WERI-Rb-1 (cell line): ENCODE measurements around the gene GYPA.
"Not testable (repeated sequence)": the region's sequence is repeated elsewhere in the genome, so short reads cannot be mapped to it uniquely, and the experiment has no call there.

Source experiments
- DNase-seq: peaks from one replicate; pipeline ENCODE4 v3.0.0-alpha.2; 2020
- H3K27ac ChIP-seq: fragments of 250-450 bp; sonication (Bioruptor Pico); 2 replicates; pipeline ENCODE4 v1.5.1; 2020; ENCODE audit warnings: mild to moderate bottlenecking, moderate library complexity
- H3K27me3 ChIP-seq: fragments of 250-450 bp; sonication (Bioruptor Pico); 2 replicates; pipeline ENCODE4 v1.5.1; 2021; ENCODE audit warnings: mild to moderate bottlenecking, low read depth, moderate library complexity; ENCODE audit not compliant: insufficient read depth, severe bottlenecking
- H3K36me3 ChIP-seq: fragments of 250-450 bp; sonication (Bioruptor Pico); 2 replicates; pipeline ENCODE4 v1.5.1; 2020; ENCODE audit warnings: mild to moderate bottlenecking, moderate library complexity
- H3K4me3 ChIP-seq: 2 replicates; pipeline ENCODE4 v1.5.1; 2011; ENCODE audit warnings: low read depth, mild to moderate bottlenecking, control low read depth, low read length
- H3K9me3 ChIP-seq: fragments of 250-450 bp; sonication (Bioruptor Pico); 2 replicates; pipeline ENCODE4 v1.5.1; 2021; ENCODE audit warnings: mild to moderate bottlenecking, moderate library complexity; ENCODE audit not compliant: severe bottlenecking
- TF ChIP-seq, protein P1 (sequence below): IDR thresholded peaks from 2 replicates; pipeline ENCODE4 v1.5.1; 2011; ENCODE audit warnings: low read depth, mild to moderate bottlenecking, control low read depth, inconsistent platforms, low read length

The GYPA gene

DNA sequence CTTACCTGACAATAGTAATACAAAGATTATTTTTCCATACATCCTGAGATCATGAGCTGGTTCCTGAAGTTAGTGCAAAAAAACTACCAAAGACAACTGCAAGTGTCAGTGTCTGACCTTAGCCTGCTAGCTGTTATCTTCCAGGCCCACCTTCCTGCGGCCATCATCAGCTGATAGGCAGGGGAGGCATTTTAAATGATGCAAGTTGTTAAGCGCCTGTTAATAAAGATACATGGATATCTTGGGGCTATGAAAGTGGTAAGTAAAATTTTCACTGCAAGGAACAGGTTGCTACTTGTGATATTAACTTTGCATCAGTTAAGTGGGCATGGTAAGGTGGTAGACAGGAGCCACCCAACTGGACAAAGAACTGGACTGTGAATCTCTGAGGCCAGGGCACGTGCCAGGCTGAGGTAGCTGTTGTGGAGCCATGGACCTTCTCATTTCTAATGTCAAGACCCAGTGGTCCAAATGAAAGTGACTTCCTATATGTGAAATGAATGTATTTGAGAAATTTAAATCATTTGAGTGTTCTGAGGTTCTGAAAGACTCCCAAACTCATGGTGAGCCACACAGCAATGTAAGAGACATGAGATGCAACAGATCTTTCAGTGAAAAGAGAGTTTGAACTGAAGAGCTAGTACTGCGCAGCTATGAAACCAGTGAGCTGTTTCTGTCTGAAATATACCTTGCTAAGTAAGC lies at the start of gene GYPA:
GYPA (minus strand) TSS at position 125 of the 702 bp plus-strand sequence; CDS start at position 42, 83 bp downstream.
- not testable (repeated sequence) for H3K4me3 ChIP-seq, H3K27ac ChIP-seq, H3K9me3 ChIP-seq, H3K27me3 ChIP-seq, DNase-seq, H3K36me3 ChIP-seq

DNA sequence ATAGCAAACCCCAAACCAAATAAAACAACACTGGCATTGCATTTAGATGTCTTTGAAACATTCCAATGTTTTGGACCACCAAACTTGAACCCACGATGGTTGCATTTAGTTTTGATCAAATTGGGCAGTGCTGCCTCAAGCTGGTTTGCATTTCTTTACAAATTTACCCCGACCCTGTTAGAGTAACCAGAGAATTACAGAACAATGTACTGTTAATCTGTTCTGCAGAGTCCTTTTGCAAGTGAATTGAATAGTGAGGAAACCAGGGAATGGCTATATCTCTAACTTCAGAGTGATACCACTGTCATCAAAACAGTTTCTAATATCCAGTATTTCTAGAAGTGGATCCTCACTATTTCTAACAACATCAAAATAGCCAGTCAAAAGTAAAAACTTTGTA lies 49.5 kb upstream of the GYPA start:
- H3K27me3 ChIP-seq: no peaks in the 10 kb centered on the region
- TF ChIP-seq, protein P1, sequence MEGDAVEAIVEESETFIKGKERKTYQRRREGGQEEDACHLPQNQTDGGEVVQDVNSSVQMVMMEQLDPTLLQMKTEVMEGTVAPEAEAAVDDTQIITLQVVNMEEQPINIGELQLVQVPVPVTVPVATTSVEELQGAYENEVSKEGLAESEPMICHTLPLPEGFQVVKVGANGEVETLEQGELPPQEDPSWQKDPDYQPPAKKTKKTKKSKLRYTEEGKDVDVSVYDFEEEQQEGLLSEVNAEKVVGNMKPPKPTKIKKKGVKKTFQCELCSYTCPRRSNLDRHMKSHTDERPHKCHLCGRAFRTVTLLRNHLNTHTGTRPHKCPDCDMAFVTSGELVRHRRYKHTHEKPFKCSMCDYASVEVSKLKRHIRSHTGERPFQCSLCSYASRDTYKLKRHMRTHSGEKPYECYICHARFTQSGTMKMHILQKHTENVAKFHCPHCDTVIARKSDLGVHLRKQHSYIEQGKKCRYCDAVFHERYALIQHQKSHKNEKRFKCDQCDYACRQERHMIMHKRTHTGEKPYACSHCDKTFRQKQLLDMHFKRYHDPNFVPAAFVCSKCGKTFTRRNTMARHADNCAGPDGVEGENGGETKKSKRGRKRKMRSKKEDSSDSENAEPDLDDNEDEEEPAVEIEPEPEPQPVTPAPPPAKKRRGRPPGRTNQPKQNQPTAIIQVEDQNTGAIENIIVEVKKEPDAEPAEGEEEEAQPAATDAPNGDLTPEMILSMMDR: no peak
- no peak overlapping the region for H3K27ac ChIP-seq
- DNase-seq: no peak
- H3K9me3 ChIP-seq: no peaks in the 10 kb centered on the region
- no peaks in the 10 kb centered on the region for H3K36me3 ChIP-seq
- H3K4me3 ChIP-seq: no peak overlapping the region

DNA sequence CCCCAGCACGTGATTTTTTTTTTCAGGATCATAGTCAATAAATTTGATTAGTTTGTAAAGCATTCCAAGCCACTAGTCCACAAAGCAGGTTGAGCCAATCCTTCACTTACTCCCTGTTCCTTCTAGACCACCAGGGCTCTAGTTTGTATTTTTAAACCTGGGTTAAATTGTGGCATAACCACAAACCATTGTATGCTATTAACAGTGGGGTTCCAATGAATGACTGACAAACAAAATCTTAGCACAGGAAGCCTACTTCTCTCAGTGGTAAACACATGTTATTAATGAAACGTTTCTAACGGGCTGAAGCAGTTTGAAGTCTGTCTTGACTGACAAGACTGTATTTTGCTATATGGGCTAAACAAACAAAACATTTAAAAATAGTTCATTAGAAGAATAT lies 48.6 kb upstream of the GYPA start:
- H3K27me3 ChIP-seq: no peaks in the 10 kb centered on the region
- H3K27ac ChIP-seq: no peak overlapping the region
- no peaks in the 10 kb centered on the region for H3K9me3 ChIP-seq
- no peak overlapping the region for H3K4me3 ChIP-seq
- TF ChIP-seq, protein P1: no peak
- DNase-seq: no peak
- H3K36me3 ChIP-seq: no peaks in the 10 kb centered on the region

DNA sequence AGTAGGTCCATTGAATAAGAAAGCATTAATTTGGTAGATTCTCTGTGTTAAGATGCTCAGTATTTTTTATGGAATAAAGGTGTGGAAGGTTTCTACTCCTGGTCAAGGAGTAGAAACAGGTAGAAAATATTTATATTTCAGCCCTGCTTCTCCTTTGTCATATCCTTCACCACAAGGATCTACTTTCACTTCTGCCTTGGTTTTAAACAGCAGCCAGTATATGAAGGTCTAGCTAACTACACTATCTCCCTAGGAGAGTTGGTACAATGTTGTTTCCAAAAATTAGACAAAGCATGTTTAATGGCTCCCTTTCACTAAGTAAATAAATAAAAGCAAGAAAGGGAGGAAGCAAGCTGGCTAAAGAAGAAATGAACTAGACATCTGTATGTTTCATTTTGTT lies 44.6 kb upstream of the GYPA start:
- DNase-seq: no peak
- TF ChIP-seq, protein P1: no peak

DNA sequence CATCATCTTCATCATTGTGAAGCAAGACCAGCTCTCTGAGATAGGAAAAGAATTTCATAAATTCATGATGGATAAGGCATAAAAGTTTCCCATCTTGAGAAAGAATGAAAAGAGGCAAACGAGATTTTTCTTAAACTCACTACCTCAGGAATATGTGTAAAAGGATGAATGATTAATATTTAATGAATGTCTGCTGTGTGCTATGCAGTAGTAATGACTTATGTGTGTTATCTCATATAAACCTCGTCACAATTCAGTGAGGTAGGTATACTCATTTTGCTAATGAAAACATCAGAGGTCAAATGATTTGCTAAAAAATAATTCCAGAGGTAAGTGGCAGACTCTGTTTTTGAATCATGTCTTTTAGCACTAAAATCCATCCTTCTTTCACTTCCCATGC lies 42.6 kb upstream of the GYPA start:
- H3K27ac ChIP-seq: no peak overlapping the region
- TF ChIP-seq, protein P1: no peak

More for the DNA sequence above, 44.6 kb upstream of the GYPA start:
- H3K27me3 ChIP-seq: no peaks in the 10 kb centered on the region
- no peak overlapping the region for H3K27ac ChIP-seq
- no peaks in the 10 kb centered on the region for H3K36me3 ChIP-seq
- no peaks in the 10 kb centered on the region for H3K9me3 ChIP-seq
- H3K4me3 ChIP-seq: no peak overlapping the region

DNA sequence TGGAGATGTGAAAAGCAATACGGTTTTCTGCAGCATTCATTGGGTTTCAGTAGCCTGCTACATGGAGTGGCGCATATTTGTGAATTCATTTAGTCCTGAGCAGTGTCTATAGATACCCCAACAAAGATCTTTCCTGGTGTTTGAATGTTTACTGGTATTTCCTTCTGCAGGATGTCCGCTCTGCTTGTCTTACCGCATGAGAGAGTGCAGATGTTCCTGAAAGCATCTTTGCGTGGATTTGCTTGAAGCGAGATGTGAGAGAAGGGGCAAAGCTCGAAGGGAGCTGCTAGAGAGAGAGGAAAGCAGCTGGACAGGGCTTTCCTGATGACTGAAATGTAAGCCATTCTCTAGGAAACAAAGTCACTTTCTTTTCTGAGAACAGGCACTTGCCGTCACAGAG lies 40.9 kb upstream of the GYPA start:
- H3K27ac ChIP-seq: no peak overlapping the region
- H3K4me3 ChIP-seq: no peak overlapping the region
- TF ChIP-seq, protein P1: no peak
- DNase-seq: no peak
- no peaks in the 10 kb centered on the region for H3K27me3 ChIP-seq
- H3K9me3 ChIP-seq: no peaks in the 10 kb centered on the region
- no peaks in the 10 kb centered on the region for H3K36me3 ChIP-seq

More for the DNA sequence above, 42.6 kb upstream of the GYPA start:
- Histone ChIP-seq H3K36me3 (no peaks in the 10 kb centered on the region), H3K27me3 (no peaks in the 10 kb centered on the region), H3K9me3 (no peaks in the 10 kb centered on the region), H3K4me3 (no peak overlapping the region)
- no peak for DNase-seq
